Left kidney (tissue), 8 donors: Measurements from ENCODE around the gene GBP2. TPM values are rescaled to one million over a fixed set of nuclear protein-coding genes. Genes with fewer than 3 reads are reported as not detected.

Experiments used
- DNase-seq: peaks from one replicate; pipeline ENCODE4 v3.0.0-alpha.2; 2013
- long read RNA-seq, 8 donors: transcript quantifications; one replicate each; lab custom pipeline, GENCODE V29; 2026
- polyA plus RNA-seq: library from polyadenylated mRNA; unstranded; fragments of 120-200 nt; gene quantifications from one replicate; pipeline ENCODE4 v1.2.1, GENCODE V29; 2013; ENCODE audit not compliant: insufficient read length

Gene GBP2, protein sequence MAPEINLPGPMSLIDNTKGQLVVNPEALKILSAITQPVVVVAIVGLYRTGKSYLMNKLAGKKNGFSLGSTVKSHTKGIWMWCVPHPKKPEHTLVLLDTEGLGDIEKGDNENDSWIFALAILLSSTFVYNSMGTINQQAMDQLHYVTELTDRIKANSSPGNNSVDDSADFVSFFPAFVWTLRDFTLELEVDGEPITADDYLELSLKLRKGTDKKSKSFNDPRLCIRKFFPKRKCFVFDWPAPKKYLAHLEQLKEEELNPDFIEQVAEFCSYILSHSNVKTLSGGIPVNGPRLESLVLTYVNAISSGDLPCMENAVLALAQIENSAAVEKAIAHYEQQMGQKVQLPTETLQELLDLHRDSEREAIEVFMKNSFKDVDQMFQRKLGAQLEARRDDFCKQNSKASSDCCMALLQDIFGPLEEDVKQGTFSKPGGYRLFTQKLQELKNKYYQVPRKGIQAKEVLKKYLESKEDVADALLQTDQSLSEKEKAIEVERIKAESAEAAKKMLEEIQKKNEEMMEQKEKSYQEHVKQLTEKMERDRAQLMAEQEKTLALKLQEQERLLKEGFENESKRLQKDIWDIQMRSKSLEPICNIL
- 2.9 TPM for polyA plus RNA-seq
- long read RNA-seq, donor 1, result 0 reads
- long read RNA-seq, donor 2, partial matches to known transcripts, result 0 of 1 reads
- long read RNA-seq, donor 2, other reads (novel, unspliced or antisense), result 0 of 1 reads
- long read RNA-seq, donor 3, result 0 reads
- long read RNA-seq, donor 4, result 0 reads
- long read RNA-seq, donor 5, result 0 reads
- long read RNA-seq, donor 6, result 0 reads
- long read RNA-seq, donor 7, result 0 reads
- long read RNA-seq, donor 8, result 0 reads

DNA sequence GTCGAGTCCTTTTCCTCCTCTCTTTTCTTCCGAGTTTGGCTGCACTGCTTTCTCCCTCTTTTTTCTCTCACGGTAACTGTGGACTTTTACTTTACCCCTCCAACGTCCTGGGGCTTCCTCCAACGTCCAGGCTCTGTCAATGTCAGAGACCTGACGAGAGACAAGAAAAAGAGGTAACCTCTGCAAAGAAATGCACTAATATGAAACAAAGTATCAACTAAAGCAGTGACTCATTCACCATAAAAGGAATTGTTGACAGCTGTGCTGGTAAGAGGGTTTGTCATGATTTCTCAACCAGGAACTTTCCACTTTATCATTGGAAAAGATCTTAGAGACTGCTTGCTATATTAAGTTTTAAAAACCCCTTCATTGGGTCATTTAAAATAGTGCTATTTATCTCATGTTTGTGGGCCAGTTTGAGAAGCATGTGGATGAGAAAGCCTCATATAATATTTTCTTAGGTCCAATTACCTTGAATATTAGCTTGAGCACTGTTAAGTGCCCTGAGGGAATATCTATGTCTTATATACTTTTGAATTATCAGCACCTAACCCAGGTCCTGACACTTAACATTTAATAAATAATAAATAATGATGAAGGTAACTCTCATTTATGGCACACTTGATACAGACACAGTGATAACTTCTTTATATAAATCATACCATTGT is at the start of gene GBP2:
Gene GBP2 (minus strand): TSS at position 202 of the 668 bp plus-strand sequence. CDS start 4,148 bp downstream, outside the sequence.
- DNase-seq, result peak; percentile 7

DNA sequence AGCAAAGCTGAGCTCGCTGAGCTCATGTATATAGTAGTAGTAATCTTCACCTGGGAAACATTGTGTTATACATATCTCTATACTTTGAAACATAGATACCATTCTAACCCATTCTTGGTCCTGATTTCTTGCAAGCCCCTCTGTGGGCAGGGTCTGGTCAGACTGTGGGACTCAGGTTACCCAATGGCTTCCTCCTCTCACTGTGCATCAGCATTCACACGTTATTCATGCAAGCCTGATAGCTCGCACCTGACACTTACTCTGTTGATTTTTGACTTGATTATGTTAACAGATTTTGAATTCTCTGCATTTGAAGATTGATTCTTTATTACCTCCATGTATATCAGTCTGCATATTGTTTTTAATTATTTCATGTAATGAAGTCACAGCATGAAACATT is 48.6 kb upstream of the GBP2 start:
- DNase-seq, result no peak

DNA sequence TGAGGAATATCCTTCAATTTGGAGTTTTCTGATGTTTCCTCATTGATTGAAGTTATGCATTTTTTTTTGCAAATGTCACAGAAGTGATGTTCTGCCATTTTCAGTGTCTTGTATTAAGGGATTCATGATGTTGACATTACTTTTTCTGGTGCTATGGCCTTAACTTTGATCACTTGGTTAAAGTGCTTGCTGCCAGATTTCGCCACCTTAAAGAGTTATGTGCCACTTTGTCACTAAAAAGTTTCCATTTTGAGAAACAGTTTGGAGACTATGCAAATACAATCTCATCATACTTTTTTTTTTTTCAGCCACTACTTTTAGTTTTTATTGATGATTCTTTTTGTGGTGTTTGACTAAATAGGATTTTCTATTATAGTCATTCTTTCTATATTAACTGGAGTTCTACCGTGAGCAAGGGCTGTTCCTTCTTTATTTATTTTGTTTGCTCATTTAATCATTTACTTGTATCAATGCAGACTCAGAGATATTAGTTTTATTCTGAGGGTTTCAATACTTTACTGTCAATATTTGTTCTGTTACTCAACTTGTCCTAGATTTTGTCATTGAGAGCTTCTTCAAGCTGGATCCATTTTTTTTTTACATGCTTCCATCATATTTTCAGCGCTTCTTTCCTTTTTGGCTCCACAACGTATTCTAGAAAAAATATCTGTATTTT is 46.7 kb upstream of the GBP2 start:
- no peak for DNase-seq

DNA sequence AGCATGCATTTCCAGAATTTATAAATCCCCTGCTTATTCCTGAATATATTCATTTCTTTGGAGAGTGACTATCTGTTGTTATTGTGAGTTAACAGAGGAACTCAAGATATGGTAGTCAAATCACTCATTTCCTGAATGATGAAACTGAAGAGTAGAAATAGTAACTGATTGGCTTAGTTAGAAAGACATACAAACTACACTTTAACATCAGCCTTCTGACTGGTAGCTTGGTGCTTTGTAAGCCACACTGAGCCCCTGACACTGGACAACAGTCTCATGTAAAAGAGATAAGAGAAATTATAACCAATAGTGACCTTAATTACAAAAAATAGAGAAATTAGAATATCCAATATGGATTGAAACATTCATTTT is 45.1 kb upstream of the GBP2 start:
- no peak for DNase-seq

DNA sequence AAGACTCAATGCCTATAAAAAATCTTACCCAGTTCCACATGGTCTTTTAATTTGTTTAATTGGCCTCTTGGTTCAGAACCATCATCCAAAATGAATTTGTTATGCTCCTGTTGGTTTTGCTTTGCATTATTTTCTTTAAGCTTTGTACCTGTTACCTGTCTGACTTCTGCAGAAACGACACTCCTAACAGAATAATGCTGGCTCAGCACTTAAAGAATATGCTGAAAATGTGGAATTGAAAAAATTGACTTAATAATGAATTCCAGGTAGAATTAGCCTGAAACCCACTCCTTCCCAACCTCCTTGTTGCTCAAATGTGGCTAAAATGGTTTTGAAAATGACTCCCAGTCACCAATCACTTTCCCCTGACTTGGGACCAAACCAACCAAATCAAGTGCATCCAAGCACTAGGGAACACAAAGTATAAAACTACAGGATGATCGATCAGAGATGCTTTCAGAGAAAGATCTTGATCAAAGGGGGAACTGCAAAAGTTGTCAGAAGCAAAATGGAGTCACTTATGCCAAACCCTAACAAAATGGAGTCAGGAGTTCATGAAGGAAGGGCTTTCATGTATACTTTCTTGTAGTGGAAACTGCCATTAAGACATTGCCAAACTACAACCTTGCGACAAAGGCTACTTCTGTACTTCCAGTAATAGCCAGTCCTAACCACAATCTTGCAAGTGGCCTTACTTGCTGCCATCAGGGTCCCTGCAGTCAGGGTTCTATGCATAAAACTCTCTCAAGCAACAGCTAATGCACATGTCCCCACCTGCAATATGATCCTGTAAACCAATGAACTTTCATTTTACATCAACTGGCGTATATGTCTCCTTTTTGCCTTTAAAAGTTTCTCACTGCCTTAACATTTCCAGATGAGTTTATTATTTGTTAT is 44.5 kb upstream of the GBP2 start:
- DNase-seq, result no peak

DNA sequence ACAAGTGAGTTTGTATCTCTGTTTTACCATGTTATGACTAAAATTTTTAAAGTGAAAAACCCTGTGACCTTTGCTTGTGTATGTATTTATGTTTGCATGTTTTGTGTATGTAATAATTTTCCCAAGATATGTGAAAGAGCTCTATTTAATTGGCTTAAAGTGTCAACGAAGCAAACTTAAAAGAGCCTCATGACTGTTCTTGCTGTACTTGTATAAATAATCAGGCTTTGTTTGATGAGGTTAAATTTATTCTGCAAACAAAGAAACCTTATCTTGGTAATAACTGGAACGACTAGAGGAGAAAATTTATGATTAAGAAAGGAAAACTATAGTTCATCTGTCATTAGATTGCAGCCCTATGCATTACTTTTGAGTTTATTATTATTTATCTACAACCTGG is 43.3 kb upstream of the GBP2 start:
- no peak for DNase-seq

DNA sequence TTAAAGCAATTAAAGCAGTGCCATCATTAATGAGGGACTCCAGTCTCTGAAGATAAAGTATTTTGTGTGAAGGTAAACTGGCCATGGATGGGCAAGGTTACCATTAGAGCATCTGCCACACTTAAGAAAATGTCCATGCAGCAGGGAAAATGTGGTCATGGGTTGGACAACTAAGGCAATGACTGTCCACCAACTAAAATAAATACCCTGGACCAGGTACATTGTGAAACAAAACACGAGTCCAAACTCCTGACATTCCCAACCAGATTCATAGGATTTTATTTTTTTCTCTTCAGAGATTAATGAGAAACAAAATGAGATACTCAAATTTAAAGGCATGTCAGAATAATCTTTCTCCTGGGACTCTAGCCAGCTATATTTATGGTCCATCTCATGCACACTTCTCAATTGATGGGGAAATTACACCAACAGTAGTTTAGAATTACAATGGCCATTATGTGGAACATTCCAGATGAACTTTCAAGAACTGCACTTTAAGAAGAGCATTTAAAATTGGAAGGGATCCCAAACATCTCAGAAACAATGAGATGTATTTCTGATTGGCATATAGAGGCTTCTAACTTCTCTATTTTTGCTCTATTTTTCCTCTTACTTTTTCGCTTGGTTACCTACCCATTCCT is 41.8 kb upstream of the GBP2 start:
- no peak for DNase-seq

DNA sequence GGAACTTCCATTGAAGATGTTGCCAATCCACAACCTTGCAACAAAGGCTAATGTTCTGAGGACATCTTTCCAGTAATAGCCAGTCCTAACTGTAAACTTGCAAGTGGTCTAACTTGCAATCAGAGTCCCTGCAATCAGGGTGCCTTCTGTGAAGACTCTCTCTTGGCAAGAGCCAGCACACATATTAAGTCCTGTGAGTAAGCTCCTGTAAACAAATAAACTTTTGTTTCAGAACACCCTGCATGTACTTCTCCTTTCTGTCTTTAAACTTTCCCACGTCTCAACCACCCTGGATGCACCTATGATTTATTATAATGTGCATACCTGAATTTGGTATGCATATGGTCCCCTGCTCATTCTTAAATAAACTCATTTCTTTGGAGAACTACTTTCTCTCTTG is 40.8 kb upstream of the GBP2 start:
- DNase-seq, result no peak

DNA sequence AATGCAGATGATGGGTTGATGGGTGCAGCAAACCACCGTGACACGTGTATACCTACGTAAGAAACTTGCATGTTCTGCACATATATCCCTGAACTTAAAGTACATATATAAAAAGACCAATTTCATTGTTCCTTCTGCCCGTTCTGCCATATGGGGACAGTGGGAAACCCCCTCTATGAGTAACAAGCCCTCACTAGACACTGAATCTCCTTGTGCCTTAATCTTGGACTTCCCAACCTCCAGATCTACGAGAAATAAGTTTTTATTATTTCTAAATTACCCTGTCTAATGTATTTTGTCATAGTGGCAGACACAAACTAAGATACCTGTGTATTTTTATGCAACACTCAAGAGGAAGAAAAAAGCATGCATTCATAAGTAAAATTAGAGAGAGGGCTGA is 39.9 kb upstream of the GBP2 start:
- no peak for DNase-seq

DNA sequence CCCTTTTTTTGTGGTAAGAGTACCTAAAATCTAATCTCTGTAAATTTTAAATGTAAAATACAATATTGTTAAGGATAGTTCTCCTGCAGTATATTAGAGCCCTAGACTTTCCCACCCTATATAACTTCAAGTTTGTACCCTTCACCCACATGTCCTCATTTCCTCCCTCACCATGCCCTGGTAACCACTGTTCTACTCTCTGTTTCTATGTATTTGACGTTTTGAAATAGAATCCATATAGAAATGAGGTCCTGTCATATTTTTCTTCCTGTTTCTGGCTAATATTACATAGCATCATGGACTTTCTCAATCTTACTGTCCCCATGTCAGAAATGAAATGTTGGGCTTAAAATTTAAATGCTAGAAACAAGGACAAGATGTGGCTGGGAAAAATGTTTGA is 25.1 kb upstream of the GBP2 start:
- no peak for DNase-seq

DNA sequence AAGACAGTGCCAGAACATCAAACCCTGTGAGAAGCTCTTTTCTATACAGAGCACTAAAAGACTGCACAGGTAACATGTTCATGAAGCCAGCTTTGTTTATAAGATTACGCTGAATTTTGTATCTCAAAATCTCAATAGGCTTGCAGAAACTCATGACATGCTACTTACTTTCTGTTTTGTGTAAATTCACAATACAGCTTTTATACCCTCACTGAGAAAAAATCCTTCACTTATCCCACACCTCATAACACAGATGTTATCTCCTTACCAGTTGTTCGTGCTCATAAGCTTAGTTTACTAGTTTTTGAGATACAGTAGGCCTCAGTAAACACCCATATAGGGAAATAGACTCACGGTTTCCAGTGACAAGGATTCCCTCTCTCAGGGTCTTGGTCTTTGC is 24.1 kb upstream of the GBP2 start:
- no peak for DNase-seq

DNA sequence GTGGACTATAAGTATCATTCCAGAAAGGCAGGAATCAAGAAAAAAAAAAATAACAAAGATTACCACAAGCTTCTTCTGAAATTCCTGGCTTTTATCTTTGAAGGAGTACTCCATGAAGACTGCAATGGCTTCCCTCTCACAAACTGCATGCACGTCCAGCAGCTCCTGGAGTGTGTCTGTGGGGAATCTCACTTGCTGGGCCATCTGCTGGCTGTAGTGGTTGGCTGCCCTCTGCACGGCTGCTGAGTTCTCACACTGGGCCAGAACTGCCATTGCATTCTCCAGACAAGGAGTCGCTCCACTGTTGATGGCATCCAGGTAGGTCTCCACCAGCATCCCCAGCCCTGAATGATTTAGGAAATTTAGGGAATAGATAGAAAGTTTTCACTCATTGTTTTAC is 23.3 kb upstream of the GBP2 start:
- DNase-seq, result no peak

DNA sequence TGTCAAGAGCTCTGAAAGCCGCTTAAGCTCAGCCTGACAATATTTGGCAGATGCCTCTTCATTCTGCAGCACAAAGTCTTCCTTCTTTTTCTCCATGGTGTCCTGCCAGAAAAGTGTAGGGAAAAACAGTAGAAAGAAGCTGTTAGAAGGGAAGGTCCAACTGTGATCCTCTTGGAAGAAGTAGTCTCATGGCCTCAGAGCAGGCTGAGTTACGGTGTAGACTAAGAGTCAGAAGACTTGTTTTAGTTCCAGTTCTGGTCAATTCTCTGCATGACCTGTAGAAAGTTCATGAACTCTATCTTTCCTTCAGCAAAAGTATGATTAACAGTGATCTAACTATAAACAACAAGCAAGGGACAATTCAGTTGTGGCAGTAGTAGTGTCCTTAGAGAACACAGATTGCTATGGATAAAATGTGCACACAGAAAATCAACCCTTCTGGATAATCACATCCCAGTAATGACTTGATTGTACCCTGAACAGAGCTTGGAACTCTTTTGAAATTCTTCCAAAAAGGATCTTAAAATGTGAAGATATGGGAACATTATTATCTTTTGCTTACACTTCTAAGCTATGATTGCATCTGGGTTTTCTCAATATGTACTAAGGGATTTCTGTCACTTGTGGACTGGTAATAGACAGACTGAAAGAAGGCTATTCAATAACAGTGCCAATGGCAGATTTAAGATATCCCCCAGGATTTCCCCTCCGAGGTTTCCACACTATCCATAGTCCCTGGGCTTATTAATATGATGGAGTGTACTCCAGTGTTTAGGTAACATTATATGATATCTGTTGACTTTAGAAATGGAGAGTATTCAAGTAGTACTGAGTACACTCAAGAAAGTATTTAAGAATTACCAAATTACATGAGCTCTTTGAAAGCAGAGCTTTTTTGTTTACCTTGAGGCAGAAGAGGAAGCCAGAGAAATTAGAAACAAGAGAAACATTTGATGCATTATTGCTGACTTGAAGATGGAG is 22.1 kb upstream of the GBP2 start:
- no peak for DNase-seq

DNA sequence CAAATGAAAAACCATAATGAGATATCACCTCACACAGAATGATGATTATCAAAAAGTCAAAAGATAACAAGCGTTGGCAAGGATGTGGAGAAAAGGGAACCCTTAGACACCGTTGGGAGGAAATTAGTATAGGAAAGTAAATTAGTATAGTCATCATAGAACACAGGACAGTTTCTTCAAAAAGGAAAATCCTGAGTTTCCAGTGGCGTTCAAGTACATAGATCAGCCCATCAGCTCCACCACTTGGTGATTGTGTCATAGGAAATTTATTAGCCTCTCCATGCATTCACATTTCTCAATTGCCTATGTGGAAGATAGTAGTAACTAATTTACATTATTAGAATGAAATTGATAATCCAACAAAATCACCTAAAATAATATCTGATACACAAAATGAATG is 20.8 kb upstream of the GBP2 start:
- no peak for DNase-seq

DNA sequence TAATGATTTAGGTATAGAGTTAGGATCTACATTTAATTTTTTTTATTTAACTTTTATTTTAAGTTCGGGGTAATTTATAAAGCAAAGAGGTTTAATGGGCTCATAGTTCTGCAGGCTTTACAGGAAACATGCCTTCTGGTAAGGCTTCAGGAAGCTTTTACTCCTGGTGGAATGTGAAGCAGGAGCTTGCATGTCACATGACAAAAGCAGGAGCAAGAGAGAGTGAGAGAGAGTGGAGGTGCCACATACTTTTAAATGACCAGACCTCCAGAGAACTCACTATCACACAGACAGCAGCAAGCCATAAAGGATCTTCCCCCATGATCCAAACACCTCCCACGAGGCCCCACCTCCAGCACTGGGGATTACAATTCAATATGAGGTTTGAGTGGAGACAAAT is 17.6 kb upstream of the GBP2 start:
- DNase-seq, result no peak

DNA sequence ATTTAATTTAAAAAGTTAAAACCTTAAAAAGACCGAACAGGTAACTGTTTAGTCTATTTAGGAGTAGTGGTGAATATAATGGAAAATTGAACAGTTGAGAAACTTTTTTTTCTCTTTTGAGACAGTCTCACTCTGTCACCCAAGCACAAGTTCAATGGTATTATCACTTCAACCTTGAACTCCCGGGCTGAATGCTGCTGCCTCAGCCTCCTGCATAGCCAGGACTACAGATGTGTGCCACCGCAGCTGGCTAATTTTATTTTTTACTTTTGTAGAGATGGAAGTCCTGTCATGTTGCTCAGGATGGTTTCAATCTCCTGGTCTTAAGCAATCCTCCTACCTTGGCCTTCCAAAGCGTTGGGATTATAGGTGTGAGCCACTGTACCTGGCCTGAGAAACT is 16.2 kb upstream of the GBP2 start:
- DNase-seq, result no peak

DNA sequence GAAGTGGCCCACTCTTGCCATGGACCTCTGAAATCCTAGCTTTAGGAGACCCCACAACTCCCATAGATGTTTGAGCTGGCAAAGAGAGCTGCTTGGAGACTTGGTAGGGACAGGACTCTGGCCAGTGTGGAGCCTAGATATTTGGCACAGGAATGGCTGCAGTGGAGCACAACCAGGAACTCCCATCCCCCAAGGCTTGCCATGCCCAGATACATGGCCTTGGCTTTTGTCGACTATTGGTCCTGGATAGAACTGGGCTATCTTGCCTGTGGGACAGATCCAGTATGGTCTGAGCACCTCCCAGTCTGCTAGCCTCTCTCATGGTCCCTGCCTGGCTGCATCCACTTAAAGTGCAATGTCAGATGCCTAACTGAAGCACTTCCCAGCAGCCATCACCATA is 7.8 kb upstream of the GBP2 start:
- no peak for DNase-seq

DNA sequence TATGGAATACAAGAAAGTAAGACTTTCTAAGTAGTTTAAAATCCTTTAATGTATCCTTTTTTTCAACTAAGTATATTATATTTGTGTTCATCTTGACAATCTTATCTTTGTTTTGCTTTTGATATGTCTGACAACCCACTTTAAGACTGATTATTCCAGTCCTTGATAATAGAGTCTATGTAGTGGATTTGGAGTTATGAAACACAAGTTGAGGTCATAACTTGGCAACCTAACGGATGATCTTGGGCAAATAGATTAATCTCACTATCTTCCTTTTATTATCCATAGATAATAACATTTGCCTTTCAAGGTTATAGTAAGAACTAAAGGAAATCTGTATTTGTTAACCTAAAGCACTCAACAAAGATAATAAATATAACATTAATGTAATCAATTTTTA is 4.8 kb upstream of the GBP2 start:
- no peak for DNase-seq

DNA sequence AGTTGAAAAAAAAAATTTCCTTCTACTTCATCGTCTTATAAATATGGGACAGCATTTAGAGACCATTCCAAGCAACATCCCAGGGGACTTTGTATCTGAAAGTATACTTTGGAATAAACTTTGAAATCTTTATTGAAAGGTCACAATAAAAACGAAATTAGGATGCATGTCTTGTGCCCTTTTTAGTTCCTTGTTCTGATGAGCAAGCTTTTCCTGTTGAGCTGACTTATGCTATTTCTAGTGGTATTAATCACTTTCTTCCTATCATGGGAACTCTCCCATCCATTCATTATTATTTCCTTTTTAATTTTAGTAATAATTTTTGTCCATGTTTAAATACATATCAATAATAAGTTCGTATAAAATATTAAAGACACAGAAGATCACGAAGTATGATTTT is 4.0 kb upstream of the GBP2 start:
- DNase-seq, result no peak
